HEK293 (cell line): ENCODE results near the gene MARCHF9.
A peak's percentile ranks its signal among the peaks of the same experiment; 100 is the strongest.

Experiments
- CTCF ChIA-PET: fragments of 350-600 bp; formaldehyde crosslinking; extraction: SDS; loops from one replicate; lab custom pipeline; 2021; ENCODE audit warnings: antibody characterized with exemption; lab: Yijun Ruan, JAX
- POLR2A ChIA-PET: fragments of 300-600 bp; formaldehyde crosslinking; extraction: SDS; loops from one replicate; lab custom pipeline; 2020; ENCODE audit warnings: antibody characterized with exemption, inconsistent platforms; lab: Yijun Ruan, JAX
- H3K27ac ChIP-seq: fragments of 200-500 bp; sonication (Bioruptor generic); 2 replicates; pipeline ENCODE4 v1.5.1; 2014; ENCODE audit warnings: low read depth, low read length, control low read depth, inconsistent platforms; ENCODE audit errors: extremely low read depth
- H3K36me3 ChIP-seq, 2 experiments: fragments of 200-500 bp in 1 of 2; sonication (Bioruptor generic) in 1 of 2; 1 replicate in 1 of 2; 2 replicates in 1 of 2; pipeline ENCODE4 v1.5.1; 2014 to 2017; ENCODE audit warnings: inconsistent platforms in 2 of 2, low read length in 2 of 2; ENCODE audit not compliant: control insufficient read depth in 2 of 2, insufficient read depth in 1 of 2
- H3K4me1 ChIP-seq: fragments of 200-500 bp; sonication (Bioruptor generic); 2 replicates; pipeline ENCODE4 v1.5.1; 2014; ENCODE audit warnings: mild to moderate bottlenecking, low read length, inconsistent platforms; ENCODE audit not compliant: control insufficient read depth, insufficient read depth
- H3K4me3 ChIP-seq: 2 replicates; pipeline ENCODE4 v1.5.1; 2011; ENCODE audit warnings: low read depth, mild to moderate bottlenecking, control low read depth, low read length, moderate library complexity
- H3K9me3 ChIP-seq: fragments of 200-500 bp; sonication (Bioruptor generic); 2 replicates; pipeline ENCODE4 v1.5.1; 2014; ENCODE audit warnings: low read depth, low read length, inconsistent platforms; ENCODE audit not compliant: control insufficient read depth, insufficient read depth
- KLF17 ChIP-seq: fragments of 450-650 bp; formaldehyde crosslinking; IDR thresholded peaks from 2 replicates; pipeline ENCODE4 v1.5.1; 2016; ENCODE audit warnings: missing biosample characterization, missing genetic modification characterization
- KLF7 ChIP-seq: fragments of 450-650 bp; formaldehyde crosslinking; IDR thresholded peaks from 2 replicates; pipeline ENCODE4 v1.5.1; 2016; ENCODE audit warnings: missing biosample characterization, missing genetic modification characterization, borderline replicate concordance
- KLF8 ChIP-seq: fragments of 450-650 bp; formaldehyde crosslinking; IDR thresholded peaks from 2 replicates; pipeline ENCODE4 v1.5.1; 2016; ENCODE audit warnings: missing biosample characterization, missing genetic modification characterization
- SCRT1 ChIP-seq: fragments of 450-650 bp; formaldehyde crosslinking; IDR thresholded peaks from 2 replicates; pipeline ENCODE4 v1.5.1; 2016; ENCODE audit warnings: missing biosample characterization, missing genetic modification characterization, borderline replicate concordance
- ZNF146 ChIP-seq: fragments of 450-650 bp; formaldehyde crosslinking; IDR thresholded peaks from 2 replicates; pipeline ENCODE4 v1.5.1; 2016; ENCODE audit warnings: missing biosample characterization, missing genetic modification characterization
- ZNF157 ChIP-seq: fragments of 450-650 bp; formaldehyde crosslinking; IDR thresholded peaks from 2 replicates; pipeline ENCODE4 v1.5.1; 2016; ENCODE audit warnings: missing biosample characterization, missing genetic modification characterization
- ZNF2 ChIP-seq: fragments of 450-650 bp; formaldehyde crosslinking; IDR thresholded peaks from 2 replicates; pipeline ENCODE4 v1.5.1; 2016; ENCODE audit warnings: missing biosample characterization, missing genetic modification characterization
- ZNF239 ChIP-seq: fragments of 450-650 bp; formaldehyde crosslinking; IDR thresholded peaks from 2 replicates; pipeline ENCODE4 v1.5.1; 2016; ENCODE audit warnings: missing biosample characterization, missing genetic modification characterization
- ZNF391 ChIP-seq: fragments of 450-650 bp; formaldehyde crosslinking; IDR thresholded peaks from 2 replicates; pipeline ENCODE4 v1.5.1; 2016; ENCODE audit warnings: low read depth, missing biosample characterization, missing genetic modification characterization, borderline replicate concordance
- ZNF394 ChIP-seq: fragments of 450-650 bp; formaldehyde crosslinking; IDR thresholded peaks from 2 replicates; pipeline ENCODE4 v1.5.1; 2016; ENCODE audit warnings: missing biosample characterization, missing genetic modification characterization, mild to moderate bottlenecking, moderate library complexity, borderline replicate concordance
- ZNF530 ChIP-seq: fragments of 450-650 bp; formaldehyde crosslinking; IDR thresholded peaks from 2 replicates; pipeline ENCODE4 v1.5.1; 2016; ENCODE audit warnings: low read depth, missing biosample characterization, missing genetic modification characterization
- ZNF544 ChIP-seq: fragments of 450-650 bp; formaldehyde crosslinking; IDR thresholded peaks from 2 replicates; pipeline ENCODE4 v1.5.0; 2017; ENCODE audit warnings: missing biosample characterization, missing genetic modification characterization
- ZNF658 ChIP-seq: fragments of 450-650 bp; formaldehyde crosslinking; IDR thresholded peaks from 2 replicates; pipeline ENCODE4; 2016; ENCODE audit warnings: missing biosample characterization, missing genetic modification characterization
- ZSCAN30 ChIP-seq: fragments of 450-650 bp; IDR thresholded peaks from 2 replicates; pipeline ENCODE4 v1.5.1; 2018; ENCODE audit warnings: missing biosample characterization, mild to moderate bottlenecking, missing genetic modification characterization, moderate library complexity
- ZSCAN5A ChIP-seq: fragments of 450-650 bp; formaldehyde crosslinking; IDR thresholded peaks from 2 replicates; pipeline ENCODE4 v1.5.1; 2016; ENCODE audit warnings: missing biosample characterization, missing genetic modification characterization
- TF ChIP-seq, protein P1 (sequence below): fragments of 450-650 bp; formaldehyde crosslinking; IDR thresholded peaks from 2 replicates; pipeline ENCODE4 v1.5.1; 2016; ENCODE audit warnings: missing biosample characterization, missing genetic modification characterization
- TF ChIP-seq, protein P2 (sequence below): fragments of 450-650 bp; formaldehyde crosslinking; IDR thresholded peaks from 2 replicates; pipeline ENCODE4 v1.5.1; 2016; ENCODE audit warnings: missing biosample characterization, missing genetic modification characterization
- TF ChIP-seq, protein P3 (sequence below): fragments of 450-650 bp; formaldehyde crosslinking; IDR thresholded peaks from 2 replicates; pipeline ENCODE4 v1.5.1; 2017; ENCODE audit warnings: missing biosample characterization, missing genetic modification characterization
- TF ChIP-seq, protein P4 (sequence below): fragments of 450-650 bp; formaldehyde crosslinking; IDR thresholded peaks from 2 replicates; pipeline ENCODE4 v1.5.1; 2017; ENCODE audit warnings: missing biosample characterization, missing genetic modification characterization
- TF ChIP-seq, protein P5 (sequence below): fragments of 450-650 bp; formaldehyde crosslinking; IDR thresholded peaks from 2 replicates; pipeline ENCODE4 v1.5.1; 2016; ENCODE audit warnings: missing biosample characterization, missing genetic modification characterization

The MARCHF9 gene

DNA sequence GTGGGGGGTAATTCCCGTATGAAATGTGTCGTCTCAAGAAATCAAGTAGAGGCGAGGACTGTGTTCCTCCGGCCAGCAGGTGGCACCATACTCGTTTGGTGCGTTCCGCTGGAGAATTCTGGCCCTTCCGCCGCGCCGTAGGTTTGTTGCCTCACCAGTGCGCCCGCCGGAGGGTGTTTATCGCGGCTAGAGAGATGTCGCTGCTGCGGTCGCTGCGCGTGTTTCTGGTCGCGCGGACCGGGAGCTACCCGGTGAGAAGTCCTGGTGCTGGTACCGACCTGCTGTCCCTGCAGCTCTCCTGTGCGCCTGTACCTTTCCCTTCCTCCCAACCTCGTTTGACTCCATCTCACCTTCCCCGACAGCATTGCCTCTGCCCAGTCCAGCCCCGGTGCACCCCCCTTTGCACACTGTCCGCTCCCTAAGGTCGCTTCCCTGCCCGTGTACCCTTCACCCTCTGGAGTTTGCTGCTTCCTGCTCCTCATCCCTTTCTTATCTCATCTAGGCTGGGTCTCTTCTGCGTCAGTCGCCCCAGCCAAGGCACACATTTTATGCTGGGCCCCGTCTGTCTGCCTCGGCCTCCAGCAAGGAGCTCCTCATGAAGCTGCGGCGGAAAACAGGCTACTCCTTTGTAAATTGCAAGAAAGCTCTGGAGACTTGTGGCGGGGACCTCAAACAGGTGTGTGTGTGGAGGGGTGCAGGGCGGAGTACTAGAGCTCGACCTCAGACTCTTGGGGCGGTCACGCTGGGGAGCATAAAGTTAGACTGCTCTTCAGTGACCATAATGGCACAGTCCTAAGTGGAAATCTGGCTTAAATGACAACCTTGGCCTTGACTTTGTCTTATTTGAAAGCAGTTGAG is 27.9 kb downstream of the MARCHF9 start, which contains the start of gene TSFM (continued):
- TF ChIP-seq, protein P1, sequence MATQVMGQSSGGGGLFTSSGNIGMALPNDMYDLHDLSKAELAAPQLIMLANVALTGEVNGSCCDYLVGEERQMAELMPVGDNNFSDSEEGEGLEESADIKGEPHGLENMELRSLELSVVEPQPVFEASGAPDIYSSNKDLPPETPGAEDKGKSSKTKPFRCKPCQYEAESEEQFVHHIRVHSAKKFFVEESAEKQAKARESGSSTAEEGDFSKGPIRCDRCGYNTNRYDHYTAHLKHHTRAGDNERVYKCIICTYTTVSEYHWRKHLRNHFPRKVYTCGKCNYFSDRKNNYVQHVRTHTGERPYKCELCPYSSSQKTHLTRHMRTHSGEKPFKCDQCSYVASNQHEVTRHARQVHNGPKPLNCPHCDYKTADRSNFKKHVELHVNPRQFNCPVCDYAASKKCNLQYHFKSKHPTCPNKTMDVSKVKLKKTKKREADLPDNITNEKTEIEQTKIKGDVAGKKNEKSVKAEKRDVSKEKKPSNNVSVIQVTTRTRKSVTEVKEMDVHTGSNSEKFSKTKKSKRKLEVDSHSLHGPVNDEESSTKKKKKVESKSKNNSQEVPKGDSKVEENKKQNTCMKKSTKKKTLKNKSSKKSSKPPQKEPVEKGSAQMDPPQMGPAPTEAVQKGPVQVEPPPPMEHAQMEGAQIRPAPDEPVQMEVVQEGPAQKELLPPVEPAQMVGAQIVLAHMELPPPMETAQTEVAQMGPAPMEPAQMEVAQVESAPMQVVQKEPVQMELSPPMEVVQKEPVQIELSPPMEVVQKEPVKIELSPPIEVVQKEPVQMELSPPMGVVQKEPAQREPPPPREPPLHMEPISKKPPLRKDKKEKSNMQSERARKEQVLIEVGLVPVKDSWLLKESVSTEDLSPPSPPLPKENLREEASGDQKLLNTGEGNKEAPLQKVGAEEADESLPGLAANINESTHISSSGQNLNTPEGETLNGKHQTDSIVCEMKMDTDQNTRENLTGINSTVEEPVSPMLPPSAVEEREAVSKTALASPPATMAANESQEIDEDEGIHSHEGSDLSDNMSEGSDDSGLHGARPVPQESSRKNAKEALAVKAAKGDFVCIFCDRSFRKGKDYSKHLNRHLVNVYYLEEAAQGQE (tag by site-specific recombination): peak; percentile 63
- TF ChIP-seq, protein P2, sequence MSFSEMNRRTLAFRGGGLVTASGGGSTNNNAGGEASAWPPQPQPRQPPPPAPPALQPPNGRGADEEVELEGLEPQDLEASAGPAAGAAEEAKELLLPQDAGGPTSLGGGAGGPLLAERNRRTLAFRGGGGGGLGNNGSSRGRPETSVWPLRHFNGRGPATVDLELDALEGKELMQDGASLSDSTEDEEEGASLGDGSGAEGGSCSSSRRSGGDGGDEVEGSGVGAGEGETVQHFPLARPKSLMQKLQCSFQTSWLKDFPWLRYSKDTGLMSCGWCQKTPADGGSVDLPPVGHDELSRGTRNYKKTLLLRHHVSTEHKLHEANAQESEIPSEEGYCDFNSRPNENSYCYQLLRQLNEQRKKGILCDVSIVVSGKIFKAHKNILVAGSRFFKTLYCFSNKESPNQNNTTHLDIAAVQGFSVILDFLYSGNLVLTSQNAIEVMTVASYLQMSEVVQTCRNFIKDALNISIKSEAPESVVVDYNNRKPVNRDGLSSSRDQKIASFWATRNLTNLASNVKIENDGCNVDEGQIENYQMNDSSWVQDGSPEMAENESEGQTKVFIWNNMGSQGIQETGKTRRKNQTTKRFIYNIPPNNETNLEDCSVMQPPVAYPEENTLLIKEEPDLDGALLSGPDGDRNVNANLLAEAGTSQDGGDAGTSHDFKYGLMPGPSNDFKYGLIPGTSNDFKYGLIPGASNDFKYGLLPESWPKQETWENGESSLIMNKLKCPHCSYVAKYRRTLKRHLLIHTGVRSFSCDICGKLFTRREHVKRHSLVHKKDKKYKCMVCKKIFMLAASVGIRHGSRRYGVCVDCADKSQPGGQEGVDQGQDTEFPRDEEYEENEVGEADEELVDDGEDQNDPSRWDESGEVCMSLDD: peak; percentile 74; the same call in 1 of the 2 replicates
- TF ChIP-seq ZNF2 (tag by site-specific recombination) (peak; percentile 96), KLF8 (tag by site-specific recombination) (peak; percentile 89), ZNF544 (tag by site-specific recombination) (no peak), ZSCAN30 (peak; percentile 98), ZSCAN5A (tag by site-specific recombination) (peak; percentile 89), ZNF658 (tag by site-specific recombination) (no peak), ZNF146 (tag by site-specific recombination) (peak; percentile 4; the same call in 1 of the 2 replicates), ZNF530 (tag by site-specific recombination) (no peak)
- TF ChIP-seq, protein P3, sequence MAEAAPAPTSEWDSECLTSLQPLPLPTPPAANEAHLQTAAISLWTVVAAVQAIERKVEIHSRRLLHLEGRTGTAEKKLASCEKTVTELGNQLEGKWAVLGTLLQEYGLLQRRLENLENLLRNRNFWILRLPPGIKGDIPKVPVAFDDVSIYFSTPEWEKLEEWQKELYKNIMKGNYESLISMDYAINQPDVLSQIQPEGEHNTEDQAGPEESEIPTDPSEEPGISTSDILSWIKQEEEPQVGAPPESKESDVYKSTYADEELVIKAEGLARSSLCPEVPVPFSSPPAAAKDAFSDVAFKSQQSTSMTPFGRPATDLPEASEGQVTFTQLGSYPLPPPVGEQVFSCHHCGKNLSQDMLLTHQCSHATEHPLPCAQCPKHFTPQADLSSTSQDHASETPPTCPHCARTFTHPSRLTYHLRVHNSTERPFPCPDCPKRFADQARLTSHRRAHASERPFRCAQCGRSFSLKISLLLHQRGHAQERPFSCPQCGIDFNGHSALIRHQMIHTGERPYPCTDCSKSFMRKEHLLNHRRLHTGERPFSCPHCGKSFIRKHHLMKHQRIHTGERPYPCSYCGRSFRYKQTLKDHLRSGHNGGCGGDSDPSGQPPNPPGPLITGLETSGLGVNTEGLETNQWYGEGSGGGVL (tag by site-specific recombination): peak; percentile 48

GRCh38 chr12:57783466-57783801 is 28.5 kb downstream of the MARCHF9 start:
- H3K9me3 ChIP-seq: no peaks in the 10 kb centered on the region
- ChIA-PET POLR2A (interaction anchor here (1.0 to 1.7 kb wide), 5 partner anchors 11 to 39 kb away, joined by 3 to 14 read pairs (median 5); partner anchors contain the start of genes CDK4, EEF1AKMT3, METTL1 and TSPAN31), CTCF (interaction anchor here (0.6 to 2.8 kb wide), 18 partner anchors 9 to 111 kb away, joined by 3 to 19 read pairs (median 4); partner anchors contain the start of genes AVIL, CYP27B1, EEF1AKMT3 and METTL1)
- H3K36me3 ChIP-seq: peaks cover 44 to 53% of the 10 kb centered on the region in 2 experiments
- no peak overlapping the region for H3K27ac ChIP-seq
- H3K4me1 ChIP-seq: no peaks in the 10 kb centered on the region
- H3K4me3 ChIP-seq: peak overlapping the region; percentile 58
- TF ChIP-seq, protein P4, sequence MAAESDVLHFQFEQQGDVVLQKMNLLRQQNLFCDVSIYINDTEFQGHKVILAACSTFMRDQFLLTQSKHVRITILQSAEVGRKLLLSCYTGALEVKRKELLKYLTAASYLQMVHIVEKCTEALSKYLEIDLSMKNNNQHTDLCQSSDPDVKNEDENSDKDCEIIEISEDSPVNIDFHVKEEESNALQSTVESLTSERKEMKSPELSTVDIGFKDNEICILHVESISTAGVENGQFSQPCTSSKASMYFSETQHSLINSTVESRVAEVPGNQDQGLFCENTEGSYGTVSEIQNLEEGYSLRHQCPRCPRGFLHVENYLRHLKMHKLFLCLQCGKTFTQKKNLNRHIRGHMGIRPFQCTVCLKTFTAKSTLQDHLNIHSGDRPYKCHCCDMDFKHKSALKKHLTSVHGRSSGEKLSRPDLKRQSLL (tag by site-specific recombination): no peak
- TF ChIP-seq, protein P5, sequence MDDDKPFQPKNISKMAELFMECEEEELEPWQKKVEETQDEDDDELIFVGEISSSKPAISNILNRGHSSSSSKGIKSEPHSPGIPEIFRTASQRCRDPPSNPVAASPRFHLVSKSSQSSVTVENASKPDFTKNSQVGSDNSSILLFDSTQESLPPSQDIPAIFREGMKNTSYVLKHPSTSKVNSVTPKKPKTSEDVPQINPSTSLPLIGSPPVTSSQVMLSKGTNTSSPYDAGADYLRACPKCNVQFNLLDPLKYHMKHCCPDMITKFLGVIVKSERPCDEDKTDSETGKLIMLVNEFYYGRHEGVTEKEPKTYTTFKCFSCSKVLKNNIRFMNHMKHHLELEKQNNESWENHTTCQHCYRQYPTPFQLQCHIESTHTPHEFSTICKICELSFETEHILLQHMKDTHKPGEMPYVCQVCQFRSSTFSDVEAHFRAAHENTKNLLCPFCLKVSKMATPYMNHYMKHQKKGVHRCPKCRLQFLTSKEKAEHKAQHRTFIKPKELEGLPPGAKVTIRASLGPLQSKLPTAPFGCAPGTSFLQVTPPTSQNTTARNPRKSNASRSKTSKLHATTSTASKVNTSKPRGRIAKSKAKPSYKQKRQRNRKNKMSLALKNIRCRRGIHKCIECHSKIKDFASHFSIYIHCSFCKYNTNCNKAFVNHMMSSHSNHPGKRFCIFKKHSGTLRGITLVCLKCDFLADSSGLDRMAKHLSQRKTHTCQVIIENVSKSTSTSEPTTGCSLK (tag by site-specific recombination): no peak
- TF ChIP-seq ZNF391 (tag by site-specific recombination): no peak
- no peak for TF ChIP-seq ZNF157 (tag by site-specific recombination)
- no peak for TF ChIP-seq ZNF239 (tag by site-specific recombination)
- TF ChIP-seq SCRT1 (tag by site-specific recombination): no peak
- no peak for TF ChIP-seq KLF17 (tag by site-specific recombination)
- TF ChIP-seq KLF7 (tag by site-specific recombination): no peak
- no peak for TF ChIP-seq ZNF394 (tag by site-specific recombination)
- TF ChIP-seq ZSCAN30: no peak
